HG03460 (cell line): ENCODE data around the gene AKR1B15.
A peak's percentile ranks its signal among the peaks of the same experiment; 100 is the strongest.
"Not testable (repeated sequence)": the region's sequence is repeated elsewhere in the genome, so short reads cannot be mapped to it uniquely, and the experiment has no call there.

Experiments
- ATAC-seq: cut with Tn5 transposase; IDR thresholded peaks from one replicate; pipeline ENCODE4 v1.9.1; 2021; ENCODE audit not compliant: unreplicated experiment

The AKR1B15 gene

GRCh38 chr7:134532180-134532953 lies 16.5 kb upstream of the AKR1B15 start:
- ATAC-seq: no peak

- ATAC-seq: no peak
These were observed 16.0 kb upstream of the AKR1B15 start for GRCh38 chr7:134532954-134533218.

- no peak for ATAC-seq
These were observed 15.6 kb upstream of the AKR1B15 start for GRCh38 chr7:134533288-134533771.

GRCh38 chr7:134534633-134535032 lies 14.3 kb upstream of the AKR1B15 start:
- ATAC-seq: no peak

- no peak for ATAC-seq
These were observed 13.5 kb upstream of the AKR1B15 start for GRCh38 chr7:134535272-134535918.

GRCh38 chr7:134535919-134536299 lies 13.0 kb upstream of the AKR1B15 start:
- no peak for ATAC-seq

- ATAC-seq: not testable (repeated sequence)
These were observed 12.4 kb upstream of the AKR1B15 start for GRCh38 chr7:134536558-134536957.

- ATAC-seq: not testable (repeated sequence)
These were observed 11.6 kb upstream of the AKR1B15 start for GRCh38 chr7:134537273-134537781.

GRCh38 chr7:134539380-134540004 lies 9.4 kb upstream of the AKR1B15 start:
- ATAC-seq: no peak

GRCh38 chr7:134541501-134542194 lies 7.3 kb upstream of the AKR1B15 start:
- ATAC-seq: not testable (repeated sequence)

GRCh38 chr7:134542195-134542771 lies 6.6 kb upstream of the AKR1B15 start:
- no peak for ATAC-seq

- ATAC-seq: no peak
These were observed 3.5 kb upstream of the AKR1B15 start for GRCh38 chr7:134545380-134545779.

GRCh38 chr7:134545918-134546317 lies 3.0 kb upstream of the AKR1B15 start:
- ATAC-seq: no peak

- no peak for ATAC-seq
These were observed 2.0 kb upstream of the AKR1B15 start for GRCh38 chr7:134546955-134547354.

GRCh38 chr7:134547397-134548054 lies 1.4 kb upstream of the AKR1B15 start:
- ATAC-seq: peak; percentile 77

GRCh38 chr7:134549366-134549765 lies 456 bp downstream of the AKR1B15 start:
- ATAC-seq: no peak

- ATAC-seq: no peak
These were observed 3.2 kb downstream of the AKR1B15 start for GRCh38 chr7:134552105-134552504.

- no peak for ATAC-seq
These were observed 5.1 kb downstream of the AKR1B15 start for GRCh38 chr7:134553976-134554375.

GRCh38 chr7:134554417-134554966 lies 5.6 kb downstream of the AKR1B15 start:
- ATAC-seq: no peak

- no peak for ATAC-seq
These were observed 8.5 kb downstream of the AKR1B15 start for GRCh38 chr7:134557391-134557790.
